Fibroblast of the aortic adventitia (primary cell): Measurements from ENCODE around the gene MORC2. TPM values are rescaled to one million over a fixed set of nuclear protein-coding genes. Genes with fewer than 3 reads are reported as not detected.
A peak's percentile ranks its signal among the peaks of the same experiment; 100 is the strongest.

Source experiments
- DNase-seq: peaks from one replicate; pipeline ENCODE4 v3.0.0-alpha.2; 2010; ENCODE audit warnings: low read depth
- H3K4me3 ChIP-seq: 2 replicates; pipeline ENCODE4 v1.5.1; 2011; ENCODE audit warnings: low read depth, mild to moderate bottlenecking, control low read depth, low read length, moderate library complexity
- total RNA-seq: library from RNA; depleted of rRNA; stranded (reverse); fragments of >200 nt; gene quantifications from 2 replicates; pipeline ENCODE4 v1.2.3, GENCODE V29; 2012; ENCODE audit warnings: low replicate concordance
- TF ChIP-seq, protein P1 (sequence below): IDR thresholded peaks from 2 replicates; pipeline ENCODE4 v1.5.1; 2011; ENCODE audit warnings: mild to moderate bottlenecking, low read length, control low read depth, inconsistent platforms; ENCODE audit not compliant: insufficient read depth

MORC2 gene
- total RNA-seq, 1 donor: 17.7 TPM

DNA sequence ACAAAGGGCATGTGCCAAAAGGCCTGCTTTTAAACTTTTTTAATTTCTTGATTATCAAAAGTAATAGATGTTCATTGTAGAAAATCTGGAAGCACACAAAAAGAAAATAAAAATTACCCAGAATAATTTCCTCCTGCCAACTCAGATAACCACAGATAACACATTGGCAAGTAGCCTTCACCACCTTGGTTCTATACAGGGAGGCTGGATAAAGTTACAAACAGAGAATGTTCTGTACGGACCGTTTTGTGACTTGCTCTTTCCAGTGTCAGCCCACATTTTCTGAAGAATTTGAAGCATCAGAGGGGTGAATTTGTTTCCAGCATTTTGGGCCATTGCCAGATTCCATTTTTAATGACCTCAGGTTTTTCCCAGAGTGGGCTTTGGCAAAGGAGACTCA is 24.0 kb upstream of the MORC2 start:
- TF ChIP-seq, protein P1, sequence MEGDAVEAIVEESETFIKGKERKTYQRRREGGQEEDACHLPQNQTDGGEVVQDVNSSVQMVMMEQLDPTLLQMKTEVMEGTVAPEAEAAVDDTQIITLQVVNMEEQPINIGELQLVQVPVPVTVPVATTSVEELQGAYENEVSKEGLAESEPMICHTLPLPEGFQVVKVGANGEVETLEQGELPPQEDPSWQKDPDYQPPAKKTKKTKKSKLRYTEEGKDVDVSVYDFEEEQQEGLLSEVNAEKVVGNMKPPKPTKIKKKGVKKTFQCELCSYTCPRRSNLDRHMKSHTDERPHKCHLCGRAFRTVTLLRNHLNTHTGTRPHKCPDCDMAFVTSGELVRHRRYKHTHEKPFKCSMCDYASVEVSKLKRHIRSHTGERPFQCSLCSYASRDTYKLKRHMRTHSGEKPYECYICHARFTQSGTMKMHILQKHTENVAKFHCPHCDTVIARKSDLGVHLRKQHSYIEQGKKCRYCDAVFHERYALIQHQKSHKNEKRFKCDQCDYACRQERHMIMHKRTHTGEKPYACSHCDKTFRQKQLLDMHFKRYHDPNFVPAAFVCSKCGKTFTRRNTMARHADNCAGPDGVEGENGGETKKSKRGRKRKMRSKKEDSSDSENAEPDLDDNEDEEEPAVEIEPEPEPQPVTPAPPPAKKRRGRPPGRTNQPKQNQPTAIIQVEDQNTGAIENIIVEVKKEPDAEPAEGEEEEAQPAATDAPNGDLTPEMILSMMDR: no peak
- peak; percentile 11 for DNase-seq
- no peak overlapping the region for H3K4me3 ChIP-seq

DNA sequence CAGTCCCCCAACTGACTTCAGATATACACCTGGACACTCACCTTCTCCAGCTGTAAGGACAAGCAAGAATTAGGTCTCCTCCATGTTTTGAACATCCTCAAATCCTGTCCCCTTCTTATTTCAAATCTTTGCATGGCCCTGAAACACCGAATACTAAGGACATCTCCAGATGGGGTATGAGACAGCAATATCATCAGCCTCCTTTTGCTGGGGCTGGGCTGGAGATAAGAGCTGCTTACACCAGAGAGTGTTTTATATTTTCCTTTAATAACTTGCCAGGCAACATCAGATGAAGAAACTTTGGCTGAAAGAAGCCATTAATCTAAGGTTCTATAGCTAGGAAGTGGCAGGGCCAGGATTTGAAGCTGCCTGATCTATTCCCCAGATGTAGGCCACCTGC is 22.1 kb upstream of the MORC2 start:
- DNase-seq: no peak
- TF ChIP-seq, protein P1: no peak
- H3K4me3 ChIP-seq: no peak overlapping the region

GRCh38 chr22:30989474-30989873 is 20.9 kb upstream of the MORC2 start:
- DNase-seq: no peak
- TF ChIP-seq, protein P1: no peak
- H3K4me3 ChIP-seq: no peak overlapping the region

DNA sequence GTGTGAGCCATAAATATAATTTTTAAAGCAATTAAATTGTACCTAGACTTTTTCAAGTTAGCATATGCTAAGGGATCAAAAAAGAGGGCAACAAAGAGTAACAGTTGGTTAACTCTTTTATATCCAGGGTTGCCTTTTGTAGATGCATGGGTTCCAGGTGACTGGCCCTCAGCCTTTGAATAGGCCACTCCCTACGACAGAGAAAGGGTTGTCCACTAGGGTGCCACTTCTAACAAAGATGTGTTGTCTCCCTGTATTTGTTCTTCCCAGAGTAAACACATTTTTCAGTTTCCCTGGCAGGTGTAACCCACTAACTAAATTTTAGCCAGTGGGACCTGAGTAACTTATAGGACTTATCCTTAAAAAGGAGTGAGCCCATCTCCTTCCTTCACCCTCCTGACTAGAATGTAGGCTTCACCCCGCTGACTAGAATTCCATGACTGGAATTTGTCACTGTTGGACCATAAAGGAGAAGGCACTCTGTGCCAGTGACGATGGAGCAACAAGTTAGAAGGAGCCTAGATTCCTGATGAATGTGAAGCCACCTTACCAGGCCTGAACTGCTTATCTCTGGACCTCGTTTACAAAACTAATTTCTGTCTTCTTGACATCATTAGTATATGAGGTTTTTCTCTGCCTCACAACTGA is 17.1 kb upstream of the MORC2 start:
- DNase-seq: no peak
- TF ChIP-seq, protein P1: no peak
- no peak overlapping the region for H3K4me3 ChIP-seq

DNA sequence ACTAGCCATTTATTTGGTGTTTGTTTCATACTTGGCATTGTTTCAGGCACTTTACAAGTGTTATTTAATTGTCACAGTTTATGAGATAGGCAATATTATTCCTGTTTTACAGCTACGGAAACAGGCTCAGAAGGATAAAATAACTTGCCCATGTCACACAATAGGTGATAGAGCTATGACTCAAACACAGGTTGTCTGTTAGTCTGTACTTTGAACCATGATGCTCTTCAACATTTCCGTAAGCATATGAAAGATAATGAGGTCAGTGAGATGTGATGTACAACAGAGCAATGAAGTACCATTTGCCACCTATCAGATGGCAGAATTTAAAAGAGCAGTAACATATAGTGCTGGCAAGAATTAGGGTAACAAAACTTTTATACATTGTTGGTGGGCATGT is 15.7 kb upstream of the MORC2 start:
- H3K4me3 ChIP-seq: no peak overlapping the region
- TF ChIP-seq, protein P1: no peak
- DNase-seq: no peak

GRCh38 chr22:30982512-30982911 is 13.9 kb upstream of the MORC2 start:
- no peak overlapping the region for H3K4me3 ChIP-seq
- DNase-seq: no peak
- TF ChIP-seq, protein P1: no peak

GRCh38 chr22:30979932-30980331 is 11.4 kb upstream of the MORC2 start:
- no peak for DNase-seq
- TF ChIP-seq, protein P1: no peak
- no peak overlapping the region for H3K4me3 ChIP-seq
